EL (cell line): ENCODE data around the gene VPREB1.
A peak's percentile ranks its signal among the peaks of the same experiment; 100 is the strongest.
"Not testable (repeated sequence)": the region's sequence is repeated elsewhere in the genome, so short reads cannot be mapped to it uniquely, and the experiment has no call there.

ENCODE experiments used
- DNase-seq: peaks from one replicate; pipeline ENCODE4 v3.0.0-alpha.2; 2016

Gene VPREB1

GRCh38 chr22:22244316-22245250 lies at the start of gene VPREB1:
VPREB1 (plus strand) TSS chr22:22244786; CDS start chr22:22244814, 28 bp downstream.
- no peak for DNase-seq

- no peak for DNase-seq
Observed at GRCh38 chr22:22194931-22195264, 49.7 kb upstream of the VPREB1 start.

GRCh38 chr22:22195265-22196017 lies 49.1 kb upstream of the VPREB1 start:
- DNase-seq, result peak; percentile 49

GRCh38 chr22:22196018-22196533 lies 48.5 kb upstream of the VPREB1 start:
- no peak for DNase-seq

GRCh38 chr22:22196833-22197477 lies 47.6 kb upstream of the VPREB1 start:
- DNase-seq, result no peak

GRCh38 chr22:22197993-22198402 lies 46.6 kb upstream of the VPREB1 start:
- DNase-seq, result no peak

GRCh38 chr22:22198751-22199150 lies 45.8 kb upstream of the VPREB1 start:
- no peak for DNase-seq

GRCh38 chr22:22199634-22200033 lies 45.0 kb upstream of the VPREB1 start:
- no peak for DNase-seq

GRCh38 chr22:22200569-22201184 lies 43.9 kb upstream of the VPREB1 start:
- DNase-seq, result no peak

GRCh38 chr22:22201185-22201929 lies 43.2 kb upstream of the VPREB1 start:
- peak; percentile 16 for DNase-seq

GRCh38 chr22:22201930-22202343 lies 42.6 kb upstream of the VPREB1 start:
- no peak for DNase-seq

- no peak for DNase-seq
Observed at GRCh38 chr22:22203048-22203971, 41.3 kb upstream of the VPREB1 start.

GRCh38 chr22:22207845-22208564 lies 36.6 kb upstream of the VPREB1 start:
- peak; percentile 63 for DNase-seq

- DNase-seq, result no peak
Observed at GRCh38 chr22:22208652-22209051, 35.9 kb upstream of the VPREB1 start.

GRCh38 chr22:22209080-22209640 lies 35.4 kb upstream of the VPREB1 start:
- DNase-seq, result not testable (repeated sequence)

GRCh38 chr22:22210375-22210774 lies 34.2 kb upstream of the VPREB1 start:
- peak; percentile 59 for DNase-seq

GRCh38 chr22:22210889-22211833 lies 33.4 kb upstream of the VPREB1 start:
- DNase-seq, result no peak

GRCh38 chr22:22213231-22213630 lies 31.4 kb upstream of the VPREB1 start:
- no peak for DNase-seq
